ENCODE results near the gene LCN12.

The LCN12 gene, protein sequence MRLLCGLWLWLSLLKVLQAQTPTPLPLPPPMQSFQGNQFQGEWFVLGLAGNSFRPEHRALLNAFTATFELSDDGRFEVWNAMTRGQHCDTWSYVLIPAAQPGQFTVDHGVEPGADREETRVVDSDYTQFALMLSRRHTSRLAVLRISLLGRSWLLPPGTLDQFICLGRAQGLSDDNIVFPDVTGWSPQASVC

GRCh38 chr9:136951541-136952320 lies at the start of gene LCN12:
LCN12 (plus strand) TSS chr9:136952273; CDS start chr9:136952328, 55 bp downstream.
- DNase-seq (ENCODE audit: low read depth in 2 of 2), result no peak

DNA sequence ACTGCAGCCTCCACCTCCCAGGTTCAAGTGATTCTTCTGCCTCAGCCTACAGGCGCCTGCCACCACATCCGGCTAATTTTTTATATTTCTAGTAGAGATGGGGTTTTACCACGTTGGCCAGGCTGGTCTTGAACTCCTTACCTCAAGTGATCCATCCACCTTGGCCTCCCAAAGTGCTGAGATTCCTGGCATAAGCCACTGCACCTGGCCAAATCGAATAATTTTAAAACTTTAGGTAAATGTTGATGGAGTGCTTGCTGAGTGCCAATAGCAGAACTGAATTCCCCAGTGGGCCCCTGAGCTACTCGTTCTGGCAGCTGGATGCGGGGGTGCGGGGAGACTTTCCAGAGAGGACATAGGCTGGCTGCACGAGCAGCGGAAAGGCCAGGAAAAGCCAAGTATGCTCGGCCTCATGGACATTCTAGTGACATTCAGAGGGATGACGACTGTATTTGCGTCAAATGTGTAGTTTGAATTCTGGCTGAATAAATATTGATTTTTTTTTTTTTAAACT lies 49.0 kb upstream of the LCN12 start:
- DNase-seq (ENCODE audit: low read depth in 2 of 2), result no peak

- DNase-seq (ENCODE audit: low read depth in 2 of 2), result no peak
Observed at GRCh38 chr9:136906266-136906665, 45.8 kb upstream of the LCN12 start.

GRCh38 chr9:136907011-136907914 lies 44.8 kb upstream of the LCN12 start:
- DNase-seq (ENCODE audit: low read depth in 2 of 2), result no peak

GRCh38 chr9:136910197-136910900 lies 41.7 kb upstream of the LCN12 start:
- no peak for DNase-seq (ENCODE audit: low read depth in 2 of 2)

- no peak for DNase-seq (ENCODE audit: low read depth in 2 of 2)
Observed at GRCh38 chr9:136910901-136911245, 41.2 kb upstream of the LCN12 start.

GRCh38 chr9:136913701-136914438 lies 38.2 kb upstream of the LCN12 start:
- DNase-seq (ENCODE audit: low read depth in 2 of 2), result no peak

GRCh38 chr9:136915632-136916329 lies 36.3 kb upstream of the LCN12 start:
- no peak for DNase-seq (ENCODE audit: low read depth in 2 of 2)

DNA sequence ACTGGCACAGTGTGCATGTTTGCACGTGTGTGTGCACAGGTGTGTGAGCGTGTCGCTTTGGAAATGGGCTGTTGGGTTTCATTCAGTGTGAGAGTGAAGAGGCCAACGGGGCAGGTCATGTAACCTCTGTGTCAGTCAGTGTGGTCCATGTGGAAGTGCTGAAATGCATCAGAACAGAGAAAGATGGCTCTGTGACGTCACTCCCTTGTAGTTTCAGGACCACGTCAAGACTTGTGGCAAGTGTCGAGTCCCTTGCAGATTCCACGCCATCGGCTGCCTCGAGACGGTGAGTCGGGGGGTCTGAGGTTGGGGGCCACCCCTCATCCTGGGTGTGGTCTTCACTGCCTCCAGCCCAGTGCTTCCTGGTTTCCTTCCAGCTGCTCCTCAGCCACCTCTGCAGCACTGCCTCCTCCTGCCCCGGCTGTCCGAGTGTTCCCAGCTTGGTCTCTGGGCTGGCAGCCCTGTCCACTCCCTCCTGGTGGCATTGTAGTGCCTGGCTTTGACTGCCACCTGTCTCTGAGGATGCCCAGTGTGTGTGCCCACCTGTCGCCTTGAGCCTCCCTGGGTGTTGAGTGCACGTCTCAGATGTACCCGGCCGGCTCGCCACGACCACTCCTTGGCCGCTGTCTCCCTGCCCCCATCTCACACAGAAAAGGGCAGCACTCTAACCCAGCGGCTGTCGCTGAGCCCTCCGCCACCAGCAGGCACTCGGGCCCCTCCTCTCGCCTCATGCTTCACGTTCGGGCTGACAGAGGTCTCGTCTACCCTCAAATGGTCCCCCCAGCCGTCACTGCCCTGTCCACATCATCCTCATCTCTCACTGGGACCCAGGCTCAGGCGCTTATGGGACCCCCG lies 35.5 kb upstream of the LCN12 start:
- no peak for DNase-seq (ENCODE audit: low read depth in 2 of 2)

GRCh38 chr9:136917902-136918301 lies 34.2 kb upstream of the LCN12 start:
- DNase-seq (ENCODE audit: low read depth in 2 of 2), result no peak

GRCh38 chr9:136920069-136920468 lies 32.0 kb upstream of the LCN12 start:
- DNase-seq (ENCODE audit: low read depth in 2 of 2), result no peak

GRCh38 chr9:136920734-136921231 lies 31.3 kb upstream of the LCN12 start:
- DNase-seq (ENCODE audit: low read depth in 2 of 2), result no peak

- no peak for DNase-seq (ENCODE audit: low read depth in 2 of 2)
Observed at GRCh38 chr9:136921307-136921706, 30.8 kb upstream of the LCN12 start.

- no peak for DNase-seq (ENCODE audit: low read depth in 2 of 2)
Observed at GRCh38 chr9:136921718-136922117, 30.4 kb upstream of the LCN12 start.

GRCh38 chr9:136922540-136922939 lies 29.5 kb upstream of the LCN12 start:
- DNase-seq (ENCODE audit: low read depth in 2 of 2), result no peak

DNA sequence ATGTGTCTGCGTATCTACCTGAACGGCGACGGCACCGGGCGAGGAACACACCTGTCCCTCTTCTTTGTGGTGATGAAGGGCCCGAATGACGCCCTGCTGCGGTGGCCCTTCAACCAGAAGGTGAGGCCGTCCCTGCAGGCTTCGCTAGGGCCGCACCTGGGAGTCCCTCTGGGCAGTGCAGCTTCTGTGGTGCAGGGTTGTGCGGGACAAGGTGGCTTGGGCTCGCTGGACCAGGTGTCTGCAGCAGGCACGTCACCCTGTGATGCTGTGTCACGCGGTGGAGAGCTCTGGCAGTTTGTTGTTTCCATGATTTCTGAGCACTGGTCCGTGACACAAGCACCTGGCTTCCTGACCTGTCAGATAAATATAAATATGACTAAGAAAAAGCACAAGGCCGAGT lies 28.2 kb upstream of the LCN12 start:
- DNase-seq (ENCODE audit: low read depth in 2 of 2), result no peak

- no peak for DNase-seq (ENCODE audit: low read depth in 2 of 2)
Observed at GRCh38 chr9:136925414-136926153, 26.5 kb upstream of the LCN12 start.

- no peak for DNase-seq (ENCODE audit: low read depth in 2 of 2)
Observed at GRCh38 chr9:136926154-136926704, 25.8 kb upstream of the LCN12 start.

All from stimulated activated CD8-positive, alpha-beta memory T cell treated with anti-CD3 and anti-CD28 coated beads, Interleukin-7, amount 100 ng/mL, for 1 hour (primary cell).